HG03558 (cell line): Measurements from ENCODE around the gene PITPNB.

Experiments used
- ATAC-seq: cut with Tn5 transposase; IDR thresholded peaks from one replicate; pipeline ENCODE4 v1.9.1; 2021; ENCODE audit warnings: moderate number of reproducible peaks; ENCODE audit not compliant: unreplicated experiment; ENCODE audit errors: extremely low read depth

The PITPNB gene

GRCh38 chr22:27808451-27809225 is 110.4 kb downstream of the PITPNB start:
- no peak for ATAC-seq

GRCh38 chr22:27805841-27806240 is 113.2 kb downstream of the PITPNB start:
- no peak for ATAC-seq

- no peak for ATAC-seq
Measured at GRCh38 chr22:27804470-27805297, 114.4 kb downstream of the PITPNB start.

DNA sequence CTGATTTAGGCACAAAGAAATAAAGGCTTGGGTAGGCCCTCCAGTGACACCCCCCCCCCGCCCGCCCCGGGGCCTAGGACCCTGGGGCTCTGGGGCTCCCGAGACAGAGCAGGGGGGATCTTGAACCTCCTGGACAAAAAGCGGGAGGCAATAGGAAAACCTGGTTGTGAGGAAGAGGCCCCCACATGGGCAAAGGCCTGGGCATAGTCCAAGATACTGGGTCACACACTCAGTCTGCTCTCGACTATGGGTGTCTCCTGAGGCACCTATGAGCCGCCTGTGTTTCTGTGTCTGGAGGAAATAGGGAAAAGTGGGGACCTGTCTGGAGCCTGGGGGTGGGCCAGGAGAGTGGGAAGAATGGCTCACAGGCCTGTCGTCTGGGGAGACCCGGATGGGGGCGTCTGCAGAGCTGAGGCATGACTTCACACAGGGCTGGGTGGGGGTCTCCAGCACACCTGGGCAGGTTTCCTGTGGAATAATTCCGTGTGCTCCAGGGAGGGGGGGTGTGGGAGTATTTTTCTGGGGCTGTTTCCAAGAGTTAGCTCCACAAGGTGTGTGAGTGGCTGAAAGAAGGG is 115.1 kb downstream of the PITPNB start:
- ATAC-seq, result no peak

DNA sequence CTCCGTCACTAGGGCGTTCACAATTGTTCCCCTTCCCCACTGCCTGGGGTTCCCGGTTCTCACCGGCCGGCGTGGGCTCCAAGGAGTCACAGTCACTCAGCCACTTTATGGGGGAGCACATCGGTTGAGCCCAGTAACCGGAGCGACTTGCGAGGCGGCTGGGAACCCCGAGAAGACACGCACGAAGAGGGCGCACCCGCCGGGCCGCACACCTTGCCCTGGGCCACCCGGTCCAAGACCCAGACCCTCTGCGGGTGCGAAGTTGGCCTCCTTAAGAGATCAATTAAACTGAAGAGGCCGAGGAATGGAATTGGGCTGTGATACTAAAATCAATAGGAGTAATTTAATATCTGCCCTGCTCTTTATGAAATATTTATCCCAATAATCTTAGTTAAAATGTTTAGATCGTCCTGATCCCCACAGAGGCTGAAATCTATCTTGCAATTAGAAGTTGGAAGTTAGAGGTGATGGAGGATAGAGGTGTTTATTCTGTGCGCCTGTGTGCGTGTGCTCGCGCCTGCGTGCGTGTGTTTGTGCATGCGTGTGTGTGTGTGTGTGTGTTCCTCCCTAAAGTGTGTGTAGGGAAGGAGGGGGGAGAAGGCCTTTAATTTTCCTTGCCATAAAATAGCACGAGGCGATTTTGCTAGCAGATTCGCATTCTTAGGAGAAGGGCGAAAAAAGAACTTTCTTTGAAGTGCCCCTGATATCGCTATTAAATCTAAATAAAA is 116.5 kb downstream of the PITPNB start:
- no peak for ATAC-seq
